GM19455 (cell line): ENCODE data around the gene RBM41.
"Not testable (repeated sequence)": the region's sequence is repeated elsewhere in the genome, so short reads cannot be mapped to it uniquely, and the experiment has no call there.

ENCODE experiments used
- ATAC-seq: cut with Tn5 transposase; IDR thresholded peaks from one replicate; pipeline ENCODE4 v1.9.1; 2021; ENCODE audit not compliant: unreplicated experiment

RBM41 gene

DNA sequence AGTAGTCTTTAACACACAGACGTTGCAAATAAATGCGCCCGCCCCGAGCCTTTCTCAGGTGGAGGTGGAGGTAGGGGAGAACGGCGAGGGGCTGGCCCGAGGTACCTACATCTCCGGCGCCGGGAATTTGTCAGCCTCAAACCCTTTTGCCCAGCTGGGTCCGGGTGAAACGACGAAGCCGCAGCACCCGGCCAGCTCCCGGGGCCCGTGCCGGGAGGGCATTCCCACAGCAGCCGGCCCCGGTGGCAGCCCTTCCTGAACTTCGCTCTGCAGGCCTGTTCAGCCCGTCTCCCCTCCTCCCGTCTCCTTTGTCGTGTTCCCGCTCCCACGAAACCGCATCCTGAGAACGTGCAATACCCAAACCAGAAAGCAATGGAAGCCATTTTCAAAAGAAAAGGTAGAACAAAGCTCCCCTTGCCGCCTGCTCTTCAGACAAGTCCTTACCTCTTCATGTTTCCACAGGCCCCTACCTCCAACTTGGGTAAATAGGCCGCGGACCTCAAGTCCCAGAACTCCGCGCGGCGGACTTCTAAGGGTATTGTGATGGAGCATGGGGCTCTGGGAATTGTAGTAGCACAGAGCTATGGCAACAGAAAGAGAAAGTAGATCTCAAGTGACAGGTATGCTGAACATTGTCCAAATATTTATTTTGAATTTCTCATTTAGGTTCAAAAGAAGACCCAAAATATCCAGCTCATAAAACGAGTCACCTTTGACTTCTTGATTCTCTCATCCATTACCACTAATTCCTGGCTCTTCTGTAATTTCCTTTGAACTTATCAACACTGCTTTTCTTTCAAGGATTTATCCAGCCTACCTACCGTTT lies at the start of gene RBM41:
Gene RBM41 (minus strand): TSS at position 501 of the 826 bp plus-strand sequence. CDS start 49 bp downstream, at position 452.
- peak; percentile 100 for ATAC-seq

DNA sequence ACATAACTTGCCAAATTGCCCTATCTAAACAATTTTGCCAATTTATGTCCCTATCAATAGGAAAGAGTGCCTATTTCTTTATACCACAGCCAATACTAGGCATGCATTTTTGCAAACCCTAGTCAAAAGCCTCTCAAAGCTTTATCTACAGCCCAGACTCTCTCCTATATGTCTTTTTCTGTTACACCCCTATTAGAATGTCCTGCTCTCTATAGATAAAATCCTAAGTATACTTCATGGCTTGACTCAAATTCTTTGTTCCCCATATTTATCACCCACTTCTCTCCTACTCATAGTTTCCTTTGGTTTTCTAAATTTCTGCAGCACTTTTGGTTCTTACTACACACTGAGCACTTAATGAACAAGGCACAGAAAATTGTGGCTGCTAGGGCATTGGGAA lies 49.6 kb upstream of the RBM41 start:
- no peak for ATAC-seq

DNA sequence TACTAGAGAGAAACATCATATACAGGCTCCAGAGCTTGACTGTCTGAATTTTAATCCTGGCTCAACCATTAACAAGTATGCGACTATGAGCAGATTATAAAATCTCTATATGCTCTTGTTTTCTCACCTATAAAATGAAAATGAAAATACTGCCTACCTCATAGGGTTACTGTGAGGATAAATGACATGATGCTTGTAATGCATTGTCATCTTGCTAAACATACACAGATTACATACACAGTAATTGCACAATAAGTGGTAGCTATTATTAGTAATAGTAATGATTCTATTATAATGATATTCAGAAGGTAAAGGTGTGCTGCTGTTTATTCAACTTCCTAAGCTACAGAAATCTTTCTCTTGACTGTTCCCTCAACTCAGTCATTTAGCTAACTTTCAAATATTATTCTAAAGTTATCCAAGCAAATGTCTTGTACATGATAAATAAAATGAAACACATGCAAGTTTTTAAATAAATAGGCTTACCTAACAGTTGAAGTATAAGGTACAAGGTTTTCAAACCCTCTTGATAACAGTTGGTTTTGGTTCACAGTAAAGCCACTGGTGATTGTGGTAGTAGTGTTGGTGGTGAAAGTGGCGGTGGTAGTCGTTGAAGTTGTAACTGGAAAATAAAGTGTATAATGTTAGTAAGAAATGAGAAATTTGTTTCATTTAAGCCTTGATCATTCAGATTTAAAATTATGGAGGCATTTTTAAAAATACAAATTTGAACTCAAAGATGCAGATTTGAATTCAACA lies 48.7 kb upstream of the RBM41 start:
- no peak for ATAC-seq

DNA sequence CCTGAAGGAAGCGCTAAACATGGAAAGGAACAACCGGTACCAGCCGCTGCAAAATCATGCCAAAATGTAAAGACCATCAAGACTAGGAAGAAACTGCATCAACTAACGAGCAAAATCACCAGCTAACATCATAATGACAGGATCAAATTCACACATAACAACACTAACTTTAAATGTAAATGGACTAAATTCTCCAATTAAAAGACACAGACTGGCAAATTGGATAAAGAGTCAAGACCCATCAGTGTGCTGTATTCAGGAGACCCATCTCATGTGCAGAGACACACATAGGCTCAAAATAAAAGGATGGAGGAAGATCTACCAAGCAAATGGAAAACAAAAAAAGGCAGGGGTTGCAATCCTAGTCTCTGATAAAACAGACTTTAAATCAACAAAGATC lies 39.0 kb upstream of the RBM41 start:
- not testable (repeated sequence) for ATAC-seq

DNA sequence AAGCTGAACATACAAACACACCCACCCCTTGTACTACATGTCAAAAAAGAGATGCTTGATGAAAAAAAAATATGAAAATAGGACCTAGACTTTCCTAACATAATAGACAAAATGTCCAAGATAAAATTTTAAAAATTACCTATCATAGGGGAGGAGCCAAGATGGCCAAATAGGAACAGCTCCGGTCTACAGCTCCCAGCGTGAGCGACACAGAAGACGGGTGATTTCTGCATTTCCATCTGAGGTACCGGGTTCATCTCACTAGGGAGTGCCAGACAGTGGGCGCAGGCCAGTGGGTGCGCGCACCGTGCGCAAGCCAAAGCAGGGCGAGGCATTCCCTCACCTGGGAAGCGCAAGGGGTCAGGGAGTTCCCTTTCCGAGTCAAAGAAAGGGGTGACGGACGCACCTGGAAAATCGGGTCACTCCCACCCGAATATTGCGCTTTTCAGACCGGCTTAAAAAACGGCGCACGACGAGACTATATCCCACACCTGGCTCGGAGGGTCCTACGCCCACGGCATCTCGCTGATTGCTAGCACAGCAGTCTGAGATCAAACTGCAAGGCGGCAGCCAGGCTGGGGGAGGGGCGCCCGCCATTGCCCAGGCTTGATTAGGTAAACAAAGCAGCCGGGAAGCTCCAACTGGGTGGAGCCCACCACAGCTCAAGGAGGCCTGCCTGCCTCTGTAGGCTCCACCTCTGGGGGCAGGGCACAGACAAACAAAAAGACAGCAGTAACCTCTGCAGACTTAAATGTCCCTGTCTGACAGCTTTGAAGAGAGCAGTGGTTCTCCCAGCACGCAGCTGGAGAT lies 37.2 kb upstream of the RBM41 start:
- ATAC-seq, result not testable (repeated sequence)

DNA sequence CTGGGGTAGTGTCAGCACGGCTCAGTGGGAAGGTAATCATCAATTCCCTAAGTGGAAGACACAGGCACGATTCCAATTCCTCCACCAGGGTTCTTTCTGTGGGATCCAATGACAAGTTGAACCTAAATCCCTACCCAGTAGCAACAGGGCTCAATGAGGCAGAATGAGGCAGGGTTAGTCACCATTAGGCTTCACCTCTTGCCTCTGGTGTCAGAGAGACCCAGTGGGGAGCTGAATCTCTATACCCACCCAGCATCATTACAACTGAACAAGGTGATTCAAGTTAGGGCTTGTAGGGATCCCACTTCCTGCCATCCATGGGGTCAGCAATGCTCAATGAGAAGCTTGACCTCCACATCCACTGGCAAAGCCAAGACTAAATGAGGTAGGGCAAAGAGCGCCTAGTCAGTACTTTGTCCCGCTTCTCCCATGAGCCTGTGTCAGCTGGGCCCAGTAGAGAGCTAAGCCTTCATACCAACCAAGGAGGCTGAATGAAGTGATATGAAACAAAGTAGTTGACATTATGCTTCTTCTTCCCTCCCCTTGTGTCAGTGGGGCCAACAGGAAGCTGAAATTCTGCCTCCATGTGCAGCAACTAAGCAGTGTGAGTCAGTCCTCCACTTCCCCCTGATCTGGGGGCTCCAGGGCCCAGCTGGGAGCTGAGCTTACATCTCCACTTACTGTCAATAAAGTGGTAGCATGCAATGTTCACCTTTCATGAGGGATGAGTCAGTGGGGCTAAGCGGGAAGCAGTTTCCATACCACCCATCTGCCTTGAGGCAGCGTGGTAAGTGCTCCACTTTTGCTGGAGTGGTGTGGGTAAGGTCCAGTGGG lies 36.4 kb upstream of the RBM41 start:
- no peak for ATAC-seq

DNA sequence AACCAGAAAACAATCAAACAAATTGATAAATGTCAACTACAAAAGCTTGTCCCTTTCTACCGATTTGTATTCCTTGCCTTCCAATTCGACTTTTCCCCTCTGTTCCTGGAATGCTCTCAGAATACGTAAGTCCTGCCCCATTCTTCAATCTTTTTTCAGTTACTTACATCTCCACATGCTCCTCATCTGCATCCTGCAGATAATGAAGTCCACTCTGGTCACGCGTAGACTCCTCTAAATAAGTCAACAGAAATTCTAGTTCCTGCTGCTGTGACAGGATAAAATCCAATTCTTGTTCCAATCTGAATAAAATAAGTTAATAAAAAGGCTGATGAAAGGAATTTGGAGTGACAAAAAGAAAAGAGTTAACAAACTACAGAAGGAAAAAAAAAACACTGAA lies 34.4 kb upstream of the RBM41 start:
- ATAC-seq, result no peak

DNA sequence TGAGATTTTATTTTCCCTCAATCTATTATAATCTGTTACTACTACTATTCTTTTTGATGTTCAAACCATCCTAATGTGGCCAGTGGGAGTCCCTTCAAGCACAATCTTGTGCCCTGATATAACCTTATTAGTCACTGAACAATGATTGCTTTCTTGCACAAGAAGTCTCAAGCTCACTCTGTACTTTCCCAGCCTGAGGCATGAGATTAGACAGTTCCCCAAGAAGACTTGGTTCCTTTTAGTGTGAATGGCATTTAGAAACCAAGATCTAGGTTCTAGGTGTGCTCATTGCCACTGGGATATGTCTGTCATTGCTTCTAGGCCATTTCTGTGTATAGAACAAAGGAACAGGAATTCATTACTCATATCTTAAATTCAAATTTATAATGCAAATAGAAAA lies 28.0 kb upstream of the RBM41 start:
- no peak for ATAC-seq

DNA sequence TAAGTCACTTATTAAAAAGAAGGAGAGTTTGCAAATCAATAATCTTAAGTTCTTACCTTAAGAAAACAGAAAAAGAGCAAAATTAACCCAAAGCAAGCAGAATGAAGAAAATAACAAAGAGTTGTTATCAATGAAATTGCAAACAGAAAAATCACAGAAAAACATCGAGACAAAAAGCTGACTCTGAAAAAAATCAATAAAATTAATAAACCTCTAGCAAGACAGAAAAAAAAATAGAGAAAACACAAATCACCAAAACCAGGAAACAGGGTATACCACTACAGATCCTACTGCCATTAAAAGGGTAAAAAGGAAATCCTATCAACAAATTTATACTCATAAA lies 17.3 kb upstream of the RBM41 start:
- no peak for ATAC-seq

DNA sequence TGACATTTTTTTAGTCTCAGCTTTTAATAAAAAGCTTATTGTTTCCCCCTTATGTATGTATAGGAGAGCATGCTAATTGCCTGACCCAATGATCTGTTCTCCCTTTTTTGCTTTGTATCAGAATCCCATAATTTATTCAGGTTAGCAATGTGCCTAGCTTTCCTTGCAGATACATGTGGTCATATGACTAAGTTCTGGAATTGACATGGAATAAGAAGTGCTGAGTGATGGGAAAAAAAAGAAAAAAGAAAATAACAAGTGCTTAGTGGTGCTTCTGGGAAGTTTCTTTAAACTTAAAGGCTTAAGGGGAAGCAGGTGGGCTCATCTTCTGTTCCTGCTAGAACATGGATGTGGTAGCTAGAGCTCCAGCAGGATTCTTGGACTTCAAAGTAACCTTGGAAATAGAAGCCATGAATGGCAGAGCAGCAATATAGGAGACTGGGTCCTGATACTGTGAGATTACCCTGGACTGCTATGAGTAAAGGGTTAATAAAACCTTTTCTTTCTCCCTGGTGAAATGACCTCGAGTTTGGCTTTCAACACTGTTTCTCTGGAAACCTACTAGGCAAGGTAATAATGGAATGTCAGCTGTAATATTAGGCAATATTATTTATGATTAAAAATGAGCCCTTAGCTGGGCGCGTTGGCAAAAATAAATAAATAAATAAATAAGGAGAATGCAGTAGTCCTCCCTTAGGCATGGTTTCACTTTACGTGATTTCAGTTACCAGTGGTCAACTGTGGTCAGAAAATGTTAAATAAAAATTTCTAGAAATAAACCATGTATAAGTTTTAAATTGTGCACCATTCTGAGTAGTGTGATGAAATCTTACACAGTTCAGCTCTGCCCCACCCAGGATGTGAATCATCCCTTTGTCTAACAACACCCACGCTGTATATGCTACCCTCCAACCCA lies 16.7 kb upstream of the RBM41 start:
- no peak for ATAC-seq

DNA sequence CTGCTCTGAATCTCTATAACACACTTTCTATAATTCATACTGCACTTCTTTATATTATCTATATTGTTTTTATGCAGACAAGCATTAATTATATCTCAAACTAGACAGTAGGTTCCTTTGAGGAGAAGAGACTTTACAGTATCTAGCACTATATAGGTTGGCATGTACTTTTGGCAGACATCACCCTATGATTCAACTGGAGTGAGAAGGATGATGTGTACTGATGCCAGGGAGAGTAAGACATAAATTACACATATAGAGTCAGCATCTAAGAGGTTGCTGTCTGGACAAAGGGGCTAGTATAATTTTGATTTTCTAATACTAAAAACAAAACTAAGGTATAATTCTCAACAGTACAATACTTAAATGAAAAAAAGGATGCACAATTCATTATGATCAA lies 5.1 kb upstream of the RBM41 start:
- ATAC-seq, result no peak

DNA sequence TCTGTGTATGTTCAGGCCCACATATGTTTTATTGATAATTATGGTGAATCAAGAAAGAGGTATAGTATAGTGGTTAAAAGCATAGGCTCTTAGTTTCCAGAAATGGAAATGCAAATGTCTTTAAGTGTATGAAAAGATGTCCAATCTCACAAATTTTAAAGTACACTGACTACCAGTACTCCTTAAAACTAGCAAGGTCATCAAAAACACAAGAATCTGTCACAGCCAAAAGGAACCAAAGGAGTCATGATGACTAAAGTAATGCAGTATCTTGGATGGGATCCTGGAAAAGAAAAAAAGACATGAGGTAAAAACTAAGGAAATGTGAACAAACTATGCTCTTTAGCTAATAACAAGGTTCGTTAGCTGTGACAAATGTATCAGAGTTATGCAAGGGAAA lies 661 bp upstream of the RBM41 start:
- ATAC-seq, result no peak

DNA sequence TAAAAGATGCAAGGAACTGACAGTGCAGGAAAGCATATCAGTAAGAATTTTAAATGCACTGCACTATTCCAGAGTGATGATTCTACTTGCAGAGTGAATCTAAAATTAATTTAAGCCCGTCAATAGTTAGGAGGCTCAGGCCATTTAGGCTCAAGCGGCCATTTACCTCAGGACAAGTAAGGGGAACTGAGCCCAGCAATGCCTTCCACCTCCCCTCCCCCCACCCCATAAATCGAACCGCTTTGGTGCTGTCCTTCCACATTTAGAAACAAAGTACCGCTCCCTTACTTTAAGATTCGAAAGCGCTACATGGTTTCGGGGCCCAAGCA lies 665 bp downstream of the RBM41 start:
- no peak for ATAC-seq

DNA sequence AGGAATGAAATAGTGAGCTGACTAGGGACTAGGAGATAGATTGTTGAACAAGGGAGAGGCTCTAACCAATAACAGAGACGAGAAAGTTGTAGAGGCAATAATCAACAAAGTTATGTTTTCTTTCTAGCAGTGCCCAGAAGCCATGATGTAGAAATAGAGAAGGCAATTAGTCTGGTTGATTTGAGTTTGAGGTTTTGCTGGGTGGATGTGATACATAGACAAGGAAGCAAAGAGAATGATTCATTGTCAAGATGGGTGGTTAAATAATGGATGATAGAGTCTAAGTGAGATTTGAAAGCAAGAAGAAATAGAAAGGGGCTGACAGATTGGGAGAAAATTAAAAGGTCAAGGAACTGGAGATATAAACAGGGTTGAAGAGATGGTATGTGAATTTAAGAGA lies 11.2 kb downstream of the RBM41 start:
- no peak for ATAC-seq

DNA sequence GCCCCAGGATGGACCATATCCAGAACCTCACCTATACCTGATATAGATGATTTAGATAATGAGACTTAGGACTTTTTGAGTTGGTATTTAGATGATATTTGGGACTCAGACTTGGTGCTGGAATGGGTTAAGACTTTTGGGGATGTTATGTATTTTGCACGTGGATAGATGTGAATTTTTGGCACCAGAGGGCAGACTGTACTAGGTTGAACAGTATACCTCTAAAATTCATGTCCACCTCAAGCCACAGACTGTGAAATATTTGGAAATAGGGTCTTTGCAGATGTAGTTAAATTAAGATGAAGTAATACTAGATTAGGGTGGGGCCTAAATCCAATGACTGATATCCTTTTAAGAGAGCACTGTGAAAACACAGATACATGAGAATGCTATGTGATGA lies 15.6 kb downstream of the RBM41 start:
- no peak for ATAC-seq

DNA sequence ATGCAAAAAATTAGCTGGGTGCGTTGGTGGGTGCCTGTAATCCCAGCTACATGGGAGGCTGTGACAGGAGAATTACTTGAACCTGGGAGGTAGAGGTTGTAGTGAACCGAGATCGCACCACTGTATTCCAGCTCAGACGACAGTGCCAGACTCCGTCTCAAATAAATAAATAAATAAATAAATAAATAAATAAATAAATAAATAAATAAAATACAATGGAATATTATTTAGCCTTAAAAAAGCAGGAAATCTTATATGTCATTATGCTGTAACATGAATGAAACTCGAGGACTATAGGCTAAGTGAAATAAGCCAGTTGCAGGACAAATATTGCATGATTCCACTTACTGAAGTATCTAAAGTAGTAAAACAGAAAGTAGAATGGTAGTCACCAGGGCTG lies 42.5 kb downstream of the RBM41 start:
- ATAC-seq, result no peak

DNA sequence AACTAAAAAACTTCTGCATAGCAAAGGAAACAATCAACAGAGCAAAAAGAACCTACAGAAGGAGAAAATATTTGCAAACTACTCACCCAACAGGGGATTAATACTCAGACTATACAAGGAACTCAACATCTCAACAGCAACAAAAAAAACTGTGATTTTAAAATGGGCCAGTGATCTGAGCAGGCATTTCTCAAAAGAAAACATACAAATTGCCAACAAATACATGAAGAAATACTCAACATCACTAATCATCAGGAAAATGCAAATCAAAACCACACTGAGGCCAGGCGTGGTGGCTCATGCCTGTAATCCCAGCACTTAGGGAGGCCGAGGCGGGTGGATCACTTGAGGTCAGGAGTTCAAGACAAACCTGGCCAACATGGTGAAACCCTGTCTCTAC lies 60.9 kb downstream of the RBM41 start:
- not testable (repeated sequence) for ATAC-seq

DNA sequence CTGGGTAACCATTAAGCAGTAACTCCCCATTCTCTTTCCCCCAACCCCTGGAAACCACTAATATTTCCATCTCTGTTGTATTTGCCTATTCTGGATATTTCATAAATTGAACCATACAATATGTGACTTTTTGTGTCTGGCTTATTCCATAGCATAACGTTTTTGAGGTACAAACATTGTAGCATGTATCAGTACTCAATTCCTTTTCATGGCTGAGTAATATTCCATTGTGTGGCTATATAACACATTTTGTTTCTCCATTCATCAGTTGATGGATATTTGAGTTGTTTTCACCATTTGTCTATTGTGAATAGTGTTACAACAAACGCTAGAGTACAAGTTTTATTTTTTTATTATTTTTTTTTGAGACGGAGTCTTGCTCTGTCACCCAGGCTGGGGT lies 63.6 kb downstream of the RBM41 start:
- ATAC-seq, result no peak

DNA sequence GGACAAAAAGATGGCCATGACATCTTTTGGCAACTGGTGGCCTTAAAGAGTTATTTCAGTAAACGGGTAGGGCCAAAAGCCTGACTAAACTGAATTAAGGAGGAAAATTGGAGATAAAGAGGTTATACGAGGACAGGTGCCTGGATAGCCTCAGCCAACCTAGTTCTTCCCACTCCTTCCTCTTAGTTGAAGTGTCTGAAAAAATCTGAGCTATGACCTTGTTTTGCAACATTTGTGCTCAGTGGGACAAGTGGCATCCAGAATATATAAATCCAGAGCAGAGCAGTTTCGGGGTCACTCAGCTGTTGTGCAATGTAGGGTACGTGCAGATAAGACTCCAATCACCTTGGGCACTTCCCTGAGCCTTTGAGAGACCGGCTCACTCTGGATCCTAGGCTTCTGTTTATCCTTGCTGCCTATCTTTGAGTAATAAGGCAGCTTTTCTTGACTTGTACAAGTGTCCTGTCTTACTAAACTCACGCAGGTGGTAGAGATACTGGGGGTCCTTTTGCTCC lies 68.4 kb downstream of the RBM41 start:
- no peak for ATAC-seq

DNA sequence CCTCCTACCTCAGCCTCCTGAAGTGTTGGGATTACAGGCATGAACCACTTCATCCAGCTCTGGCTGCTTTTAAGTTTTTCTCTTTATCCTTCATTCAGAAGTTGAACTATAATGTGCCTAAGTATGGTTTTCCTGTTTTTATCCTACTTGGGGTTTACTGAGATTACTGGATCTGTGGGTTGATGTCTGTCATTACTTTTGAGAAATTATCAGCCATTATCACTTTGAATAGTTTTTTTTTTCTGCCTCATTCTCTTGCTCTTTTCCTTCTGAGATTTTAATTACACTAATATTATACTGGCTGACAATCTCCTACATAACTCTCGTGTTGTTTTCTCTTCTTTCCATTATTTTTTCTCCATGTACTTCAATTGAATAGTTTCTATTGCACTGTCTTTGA lies 71.0 kb downstream of the RBM41 start:
- no peak for ATAC-seq
